ENCODE data around the gene WDR45B. TPM values are rescaled to one million over a fixed set of nuclear protein-coding genes. Genes with fewer than 3 reads are reported as not detected.

WDR45B gene
- polyA plus RNA-seq, 1 experiment = 105 TPM

- H3K27me3 ChIP-seq (ENCODE audit: control insufficient read depth, insufficient read depth, low read length) = no peaks in the 10 kb centered on the region
- H3K9me3 ChIP-seq (ENCODE audit: control insufficient read depth, insufficient read depth, low read length) = peaks cover 5% of the 10 kb centered on the region; the same call in 1 of the 2 replicates
- H3K4me3 ChIP-seq (ENCODE audit: low read depth, low read length) = no peak overlapping the region
- ChIA-PET CTCF (no interaction called here), POLR2A (interaction anchor here (1.2 kb wide), 1 partner anchor 13 kb away, joined by 5 read pairs; no protein-coding TSS in a partner anchor)
- DNase-seq (ENCODE audit: low read depth, low spot score) = no peak
- TF ChIP-seq CTCF (IDR thresholded peaks at IDR 0.05; ENCODE audit: low read depth, low read length) = no peak
- H3K27ac ChIP-seq (ENCODE audit: low read depth, low read length) = no peak overlapping the region
Observed at GRCh38 chr17:82611140-82612058, 36.8 kb downstream of the WDR45B start.

- Histone ChIP-seq H3K27me3 (ENCODE audit: control insufficient read depth, insufficient read depth, low read length) (no peaks in the 10 kb centered on the region), H3K4me3 (ENCODE audit: low read depth, low read length) (no peak overlapping the region), H3K27ac (ENCODE audit: low read depth, low read length) (no peak overlapping the region), H3K9me3 (ENCODE audit: control insufficient read depth, insufficient read depth, low read length) (peaks cover 5% of the 10 kb centered on the region; the same call in 1 of the 2 replicates)
- DNase-seq (ENCODE audit: low read depth, low spot score) = no peak
- TF ChIP-seq CTCF (IDR thresholded peaks at IDR 0.05; ENCODE audit: low read depth, low read length) = no peak
- ChIA-PET POLR2A (interaction anchor here (0.6 kb wide), 1 partner anchor 139 kb away, joined by 8 read pairs; no protein-coding TSS in a partner anchor), CTCF (interaction anchor here (0.6 kb wide), 1 partner anchor 257 kb away, joined by 3 read pairs; no protein-coding TSS in a partner anchor)
Observed at GRCh38 chr17:82609655-82610054, 38.6 kb downstream of the WDR45B start.

- POLR2A ChIA-PET = no interaction called here
- H3K9me3 ChIP-seq (ENCODE audit: control insufficient read depth, insufficient read depth, low read length) = peaks cover 5% of the 10 kb centered on the region; the same call in 1 of the 2 replicates
- no peak for DNase-seq (ENCODE audit: low read depth, low spot score)
- no peak overlapping the region for H3K4me3 ChIP-seq (ENCODE audit: low read depth, low read length)
- TF ChIP-seq CTCF (IDR thresholded peaks at IDR 0.05; ENCODE audit: low read depth, low read length) = no peak
- no peaks in the 10 kb centered on the region for H3K27me3 ChIP-seq (ENCODE audit: control insufficient read depth, insufficient read depth, low read length)
- H3K27ac ChIP-seq (ENCODE audit: low read depth, low read length) = no peak overlapping the region
- CTCF ChIA-PET = no interaction called here
Observed at GRCh38 chr17:82608816-82609215, 39.4 kb downstream of the WDR45B start.

- POLR2A ChIA-PET = no interaction called here
- no peak for DNase-seq (ENCODE audit: low read depth, low spot score)
- Histone ChIP-seq H3K4me3 (ENCODE audit: low read depth, low read length) (no peak overlapping the region), H3K27ac (ENCODE audit: low read depth, low read length) (no peak overlapping the region), H3K27me3 (ENCODE audit: control insufficient read depth, insufficient read depth, low read length) (no peaks in the 10 kb centered on the region), H3K9me3 (ENCODE audit: control insufficient read depth, insufficient read depth, low read length) (peaks cover 2% of the 10 kb centered on the region; the same call in 1 of the 2 replicates)
- CTCF ChIA-PET = no interaction called here
- no peak for TF ChIP-seq CTCF (IDR thresholded peaks at IDR 0.05; ENCODE audit: low read depth, low read length)
Observed at GRCh38 chr17:82605939-82606600, 42.2 kb downstream of the WDR45B start.

- peaks cover 4% of the 10 kb centered on the region; the same call in 1 of the 2 replicates for H3K9me3 ChIP-seq (ENCODE audit: control insufficient read depth, insufficient read depth, low read length)
- CTCF ChIA-PET = no interaction called here
- POLR2A ChIA-PET = no interaction called here
Observed at GRCh38 chr17:82604532-82604931, 43.7 kb downstream of the WDR45B start.

More at GRCh38 chr17:82604532-82604931, 43.7 kb downstream of the WDR45B start:
- Histone ChIP-seq H3K27ac (ENCODE audit: low read depth, low read length) (no peak overlapping the region), H3K4me3 (ENCODE audit: low read depth, low read length) (no peak overlapping the region), H3K27me3 (ENCODE audit: control insufficient read depth, insufficient read depth, low read length) (no peaks in the 10 kb centered on the region)
- TF ChIP-seq CTCF (IDR thresholded peaks at IDR 0.05; ENCODE audit: low read depth, low read length) = no peak
- DNase-seq (ENCODE audit: low read depth, low spot score) = no peak

All from AG04450 (cell line).